Esophagus squamous epithelium (tissue), 5 donors: Measurements from ENCODE around the gene PCNX4. TPM values are rescaled to one million over a fixed set of nuclear protein-coding genes. Genes with fewer than 3 reads are reported as not detected.
A peak's percentile ranks its signal among the peaks of the same experiment; 100 is the strongest.
"Not testable (repeated sequence)": the region's sequence is repeated elsewhere in the genome, so short reads cannot be mapped to it uniquely, and the experiment has no call there.

Experiments used
- DNase-seq: peaks from one replicate; lab custom pipeline; 2025; lab: John Stamatoyannopoulos, UW
- H3K27ac ChIP-seq, 4 donors: fragments of 200-600 bp; sonication (generic); one replicate each; pipeline ENCODE4 v1.5.1; 2016 to 2019; ENCODE audit warnings: mild to moderate bottlenecking in 1 of 4
- H3K27me3 ChIP-seq, 4 donors: fragments of 200-600 bp; sonication (generic); 1 replicate in 3 of 4; 2 replicates in 1 of 4; pipeline versions ENCODE4 v1.5.1 to v1.6.0; 2017 to 2021; ENCODE audit warnings: antibody characterized with exemption in 1 of 4
- H3K36me3 ChIP-seq, 3 donors: fragments of 200-600 bp; sonication (generic); one replicate each; pipeline ENCODE4 v1.5.1; 2016 to 2019
- H3K4me1 ChIP-seq, 3 donors: fragments of 200-600 bp; sonication (generic); one replicate each; pipeline ENCODE4 v1.5.1; 2017 to 2019
- H3K4me3 ChIP-seq, 4 donors: fragments of 200-600 bp; sonication (generic); 1 replicate in 3 of 4; 2 replicates in 1 of 4; pipeline ENCODE4 v1.5.1; 2016 to 2019; ENCODE audit warnings: mild to moderate bottlenecking in 2 of 4, moderate library complexity in 1 of 4
- H3K9me3 ChIP-seq, 3 donors: fragments of 200-600 bp; sonication (generic); one replicate each; pipeline ENCODE4 v1.5.1; 2016 to 2019
- POLR2A ChIP-seq, 4 donors: fragments of 450-650 bp; IDR thresholded peaks; one replicate each; pipeline ENCODE4 v1.6.1; 2017; ENCODE audit warnings: antibody characterized with exemption in 4 of 4, mild to moderate bottlenecking in 4 of 4, moderate library complexity in 3 of 4
- WGBS, 2 donors: methylation state at CpG; one replicate each; pipeline ENCODE4 v1.1.5; 2018; 5-methylcytosine and 5-hydroxymethylcytosine counted together
- intact Hi-C: fragments of 100-400 bp; cut with DNase I; formaldehyde crosslinking; loops from one replicate; pipeline ENCODE4 v1.15.0; 2022
- total RNA-seq, 4 donors: library from RNA; depleted of rRNA; stranded (reverse); fragments of >200 nt; gene quantifications; one replicate each; pipeline ENCODE4 v1.1.0, GENCODE V29; 2016
- TF ChIP-seq, protein P1 (sequence below), 6 experiments: fragments of 450-650 bp in 4 of 6; fragments of 200-600 bp in 2 of 6; sonication (generic) in 2 of 6; IDR thresholded peaks; one replicate each; pipeline ENCODE4 v1.5.1; 2016 to 2019; ENCODE audit warnings: antibody characterized with exemption in 6 of 6, mild to moderate bottlenecking in 4 of 6, moderate library complexity in 4 of 6
- donor health status: DM: yes; HTN: yes; CAD: no.

The PCNX4 gene
- total RNA-seq, 4 donors from 2014 or later, result 9.4 to 31.1 (median 18.7) TPM

DNA sequence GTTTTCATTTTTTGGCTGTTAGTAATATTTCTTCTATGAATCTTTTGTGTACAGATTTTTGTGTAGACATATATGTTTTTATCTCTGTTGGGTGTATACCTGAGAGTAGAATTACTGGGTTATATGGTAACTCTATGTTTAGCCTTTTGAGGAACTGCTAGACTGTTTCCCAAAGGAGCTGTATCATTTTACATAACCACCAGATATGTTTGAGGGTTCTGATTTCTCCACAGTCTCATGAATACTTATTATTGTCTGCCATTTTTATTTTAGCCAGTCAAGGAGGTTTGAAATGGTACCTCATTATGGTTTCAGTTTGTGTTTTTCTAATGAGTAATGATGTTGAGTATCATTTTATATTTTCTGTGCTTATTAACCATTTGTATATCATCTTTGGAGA lies 1.9 kb downstream of the PCNX4 start:
- intact Hi-C loops, result loop anchor here (10.0 kb wide), 2 partner anchors 71 to 151 kb away; partner anchors contain the start of genes DHRS7 and PPM1A
- peak overlapping the region in 2 of 4 donors; percentile 78 to 92 for H3K4me3 ChIP-seq
- DNase-seq, result no peak
- no peaks in the 10 kb centered on the region for H3K9me3 ChIP-seq
- TF ChIP-seq, protein P1, sequence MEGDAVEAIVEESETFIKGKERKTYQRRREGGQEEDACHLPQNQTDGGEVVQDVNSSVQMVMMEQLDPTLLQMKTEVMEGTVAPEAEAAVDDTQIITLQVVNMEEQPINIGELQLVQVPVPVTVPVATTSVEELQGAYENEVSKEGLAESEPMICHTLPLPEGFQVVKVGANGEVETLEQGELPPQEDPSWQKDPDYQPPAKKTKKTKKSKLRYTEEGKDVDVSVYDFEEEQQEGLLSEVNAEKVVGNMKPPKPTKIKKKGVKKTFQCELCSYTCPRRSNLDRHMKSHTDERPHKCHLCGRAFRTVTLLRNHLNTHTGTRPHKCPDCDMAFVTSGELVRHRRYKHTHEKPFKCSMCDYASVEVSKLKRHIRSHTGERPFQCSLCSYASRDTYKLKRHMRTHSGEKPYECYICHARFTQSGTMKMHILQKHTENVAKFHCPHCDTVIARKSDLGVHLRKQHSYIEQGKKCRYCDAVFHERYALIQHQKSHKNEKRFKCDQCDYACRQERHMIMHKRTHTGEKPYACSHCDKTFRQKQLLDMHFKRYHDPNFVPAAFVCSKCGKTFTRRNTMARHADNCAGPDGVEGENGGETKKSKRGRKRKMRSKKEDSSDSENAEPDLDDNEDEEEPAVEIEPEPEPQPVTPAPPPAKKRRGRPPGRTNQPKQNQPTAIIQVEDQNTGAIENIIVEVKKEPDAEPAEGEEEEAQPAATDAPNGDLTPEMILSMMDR (IDR thresholded peaks at IDR 0.05), result no peak
- no peak for TF ChIP-seq POLR2A (IDR thresholded peaks at IDR 0.05)
- no peaks in the 10 kb centered on the region for H3K27me3 ChIP-seq
- H3K36me3 ChIP-seq, result peaks cover 0 to 14% (median 0%) of the 10 kb centered on the region in 3 donors
- peaks cover 0 to 48% (median 12%) of the 10 kb centered on the region in 3 donors for H3K4me1 ChIP-seq
- peak overlapping the region in 2 of 4 donors; percentile 97 to 98 for H3K27ac ChIP-seq

DNA sequence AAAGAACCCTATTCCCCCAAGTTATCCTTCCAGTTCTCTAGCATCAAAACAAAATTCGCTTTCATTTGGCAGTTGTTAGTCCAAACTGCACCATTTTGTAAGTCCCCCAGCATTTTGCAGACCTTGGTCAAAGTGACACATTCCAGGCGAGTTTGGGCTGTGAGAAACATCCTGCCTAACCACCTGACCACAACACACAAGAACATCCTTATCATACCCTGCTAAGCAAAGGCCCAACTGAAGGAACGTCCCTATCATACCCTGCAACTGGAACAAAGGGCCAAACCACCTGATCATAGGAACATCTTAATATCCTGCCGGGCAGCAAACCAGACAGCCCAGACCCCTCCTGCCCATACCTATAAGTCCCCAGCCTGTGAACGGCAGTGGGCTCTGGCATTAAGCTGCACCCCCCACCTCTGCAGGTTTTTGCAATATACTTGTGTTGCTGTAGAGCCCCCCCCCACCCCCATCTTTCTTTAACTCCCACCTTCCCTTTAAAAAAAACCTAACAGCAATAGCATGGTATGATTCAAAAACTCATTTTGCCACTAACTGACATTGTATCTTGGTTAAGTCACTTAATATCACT lies 2.7 kb downstream of the PCNX4 start:
- peaks cover 0 to 48% (median 12%) of the 10 kb centered on the region in 3 donors for H3K4me1 ChIP-seq
- no peak overlapping the region for H3K27ac ChIP-seq
- peak overlapping the region in 1 of 4 donors; percentile 92 for H3K4me3 ChIP-seq
- intact Hi-C loops, result loop anchor here (10.0 kb wide), 2 partner anchors 70 to 150 kb away; partner anchors contain the start of genes DHRS7 and PPM1A
- H3K9me3 ChIP-seq, result no peaks in the 10 kb centered on the region
- peaks cover 0 to 14% (median 0%) of the 10 kb centered on the region in 3 donors for H3K36me3 ChIP-seq
- DNase-seq, result no peak
- H3K27me3 ChIP-seq, result no peaks in the 10 kb centered on the region
- TF ChIP-seq, protein P1 (IDR thresholded peaks at IDR 0.05), result no peak
- no peak for TF ChIP-seq POLR2A (IDR thresholded peaks at IDR 0.05)
- 62 to 67% methylated on average over 5 of the region's 5 CpGs for WGBS, 2 donors

DNA sequence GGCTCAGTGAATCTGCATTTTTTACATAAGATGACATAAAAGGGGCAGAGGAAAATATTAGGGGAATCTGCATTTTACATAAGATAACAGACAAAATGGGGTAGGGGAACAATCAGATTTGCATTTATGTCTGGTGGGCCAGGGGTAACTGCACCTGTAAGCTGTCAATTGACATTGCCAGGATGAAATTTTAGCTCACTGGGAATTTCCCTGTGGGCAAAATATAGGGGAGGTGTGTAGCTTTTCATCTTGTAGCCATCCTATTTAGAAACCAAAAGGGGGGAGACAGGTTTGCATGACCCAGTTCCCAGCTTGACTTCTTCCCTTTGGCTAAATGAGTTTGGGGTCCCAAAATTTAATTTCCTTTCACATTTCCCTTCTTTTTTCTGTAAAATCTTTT lies 3.5 kb downstream of the PCNX4 start:
- DNase-seq, result no peak
- intact Hi-C loops, result loop anchor here (10.0 kb wide), 2 partner anchors 70 to 150 kb away; partner anchors contain the start of genes DHRS7 and PPM1A
- Histone ChIP-seq H3K27me3 (no peaks in the 10 kb centered on the region), H3K4me1 (peaks cover 0 to 48% (median 12%) of the 10 kb centered on the region in 3 donors), H3K36me3 (peaks cover 0 to 14% (median 0%) of the 10 kb centered on the region in 3 donors), H3K9me3 (no peaks in the 10 kb centered on the region), H3K4me3 (no peak overlapping the region), H3K27ac (no peak overlapping the region)
- TF ChIP-seq POLR2A (IDR thresholded peaks at IDR 0.05), result no peak
- TF ChIP-seq, protein P1 (IDR thresholded peaks at IDR 0.05), result no peak

DNA sequence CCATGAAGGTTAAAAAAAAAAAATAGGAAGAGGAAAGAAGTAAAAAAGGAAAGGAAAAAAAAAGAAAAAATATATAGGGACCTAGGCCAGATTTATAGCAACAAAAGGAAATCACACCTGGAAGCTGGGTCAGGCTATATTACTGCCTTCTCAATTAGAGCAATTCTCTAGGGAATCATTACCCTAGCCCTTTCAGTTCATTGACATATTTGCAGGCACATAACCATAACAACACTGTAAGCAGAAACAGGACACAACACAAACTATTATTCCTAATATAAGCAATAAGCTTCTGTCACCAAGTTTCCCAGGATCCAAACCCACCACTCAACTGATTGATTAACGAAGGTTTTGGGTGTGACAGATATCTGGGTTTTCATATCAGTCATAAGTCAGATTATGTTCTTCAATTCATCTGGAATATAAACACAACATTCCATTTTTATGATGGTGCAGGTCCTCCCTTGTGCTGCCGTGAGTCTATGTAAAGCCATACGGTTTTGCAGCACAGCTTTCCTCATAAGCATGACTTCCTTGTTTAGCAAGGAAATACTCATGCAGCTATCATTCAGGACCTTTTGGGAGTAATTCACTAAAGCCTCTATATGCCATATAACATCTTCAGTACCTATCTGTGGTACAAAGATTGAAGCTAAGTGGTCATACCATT lies 4.2 kb downstream of the PCNX4 start:
- Histone ChIP-seq H3K4me1 (peaks cover 0 to 43% (median 12%) of the 10 kb centered on the region in 3 donors), H3K36me3 (peaks cover 0 to 14% (median 0%) of the 10 kb centered on the region in 3 donors), H3K27ac (peak overlapping the region in 1 of 4 donors; percentile 39), H3K27me3 (no peaks in the 10 kb centered on the region), H3K4me3 (no peak overlapping the region), H3K9me3 (no peaks in the 10 kb centered on the region)
- DNase-seq, result no peak
- TF ChIP-seq, protein P1 (IDR thresholded peaks at IDR 0.05), result no peak
- TF ChIP-seq POLR2A (IDR thresholded peaks at IDR 0.05), result no peak
- intact Hi-C loops, result loop anchor here (10.0 kb wide), 2 partner anchors 69 to 149 kb away; partner anchors contain the start of genes DHRS7 and PPM1A
- WGBS, 2 donors, result 31 to 67% methylated on average over 3 of the region's 3 CpGs

DNA sequence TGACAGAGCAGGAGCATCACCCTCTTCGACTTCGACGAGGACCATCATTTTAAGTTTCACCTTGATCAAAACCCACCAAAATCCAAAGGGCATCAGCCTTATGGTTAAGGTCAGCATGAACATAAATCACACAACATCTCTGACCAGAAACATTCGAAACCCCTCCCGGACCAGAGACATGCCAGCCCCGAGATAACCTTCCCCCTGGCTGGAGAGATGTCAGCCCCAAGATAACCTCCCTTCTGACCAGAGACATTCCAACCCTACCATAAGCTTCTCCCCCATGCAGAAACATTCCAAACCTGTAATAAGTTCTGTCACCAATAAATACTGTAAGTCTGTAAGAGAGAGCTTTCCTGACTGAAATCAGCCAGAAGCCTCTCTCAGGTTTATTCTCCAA lies 6.3 kb downstream of the PCNX4 start:
- no peaks in the 10 kb centered on the region for H3K27me3 ChIP-seq
- H3K4me3 ChIP-seq, result no peak overlapping the region
- intact Hi-C loops, result loop anchor here (10.0 kb wide), 2 partner anchors 67 to 147 kb away; partner anchors contain the start of genes DHRS7 and PPM1A
- peaks cover 0 to 44% (median 15%) of the 10 kb centered on the region in 3 donors for H3K4me1 ChIP-seq
- no peak overlapping the region for H3K27ac ChIP-seq
- peaks cover 0 to 14% (median 0%) of the 10 kb centered on the region in 3 donors for H3K36me3 ChIP-seq
- no peak for TF ChIP-seq POLR2A (IDR thresholded peaks at IDR 0.05)
- TF ChIP-seq, protein P1 (IDR thresholded peaks at IDR 0.05), result no peak
- WGBS, 2 donors, result 93 to 96% methylated on average over 6 of the region's 6 CpGs
- DNase-seq, result no peak
- H3K9me3 ChIP-seq, result no peaks in the 10 kb centered on the region

DNA sequence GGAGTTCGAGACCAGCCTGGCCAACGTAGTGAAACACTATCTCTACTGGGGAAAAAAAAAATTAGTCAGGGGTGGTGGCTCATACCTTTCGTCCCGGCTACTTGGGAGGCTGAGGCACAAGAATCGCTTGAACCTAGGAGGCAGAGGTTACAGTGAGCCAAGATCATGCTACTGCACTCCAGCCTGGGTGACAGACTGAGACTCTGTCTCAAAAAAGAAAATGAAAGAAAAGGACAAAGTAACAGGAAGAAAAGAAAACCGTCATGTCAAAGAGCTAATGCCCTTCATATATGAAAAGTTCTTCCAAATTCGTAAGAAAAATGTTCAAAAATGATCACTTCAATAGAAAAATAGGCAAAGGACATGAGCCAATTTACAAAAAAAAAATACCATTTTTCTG lies 8.1 kb downstream of the PCNX4 start:
- DNase-seq, H3K27ac ChIP-seq, H3K9me3 ChIP-seq, H3K4me3 ChIP-seq, H3K27me3 ChIP-seq: not testable (repeated sequence)
- intact Hi-C loops, result loop anchor here (10.0 kb wide), 2 partner anchors 65 to 145 kb away; partner anchors contain the start of genes DHRS7 and PPM1A
- H3K4me1 ChIP-seq, result peaks cover 0 to 29% (median 3%) of the 10 kb centered on the region in 3 donors
- 87 to 89% methylated on average over 7 of the region's 7 CpGs for WGBS, 2 donors
- H3K36me3 ChIP-seq, result peaks cover 0 to 14% (median 0%) of the 10 kb centered on the region in 3 donors
